NK-92 treated with Interleukin-12 subunit alpha and Interleukin-12 subunit beta, amount 100 ng/mL, for 24 hours (cell line): ENCODE data around the gene ICE1.
"Not testable (repeated sequence)": the region's sequence is repeated elsewhere in the genome, so short reads cannot be mapped to it uniquely, and the experiment has no call there.

Source experiments
- DNase-seq: peaks from one replicate; lab custom pipeline; 2025; lab: John Stamatoyannopoulos, UW

ICE1 gene

DNA sequence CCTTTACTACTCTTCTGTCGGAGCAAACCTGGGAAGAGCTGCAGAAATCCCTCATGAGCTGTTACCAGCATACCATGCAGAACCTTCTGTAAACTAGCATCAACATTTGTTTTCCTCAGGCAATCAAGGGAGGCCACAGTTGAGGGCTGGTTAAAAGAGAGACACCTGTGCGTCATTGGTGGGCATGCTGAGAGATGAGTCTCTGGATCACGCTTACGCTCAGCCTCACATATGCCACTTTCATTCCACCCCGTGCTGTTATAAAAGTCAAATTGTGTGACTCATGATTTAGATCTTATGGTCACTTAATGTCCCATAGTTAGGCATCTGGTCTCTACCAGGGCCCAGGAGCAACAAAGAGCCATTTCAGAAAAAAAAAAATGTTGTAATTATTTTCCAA, 18.1 kb upstream of the ICE1 start:
- no peak for DNase-seq

DNA sequence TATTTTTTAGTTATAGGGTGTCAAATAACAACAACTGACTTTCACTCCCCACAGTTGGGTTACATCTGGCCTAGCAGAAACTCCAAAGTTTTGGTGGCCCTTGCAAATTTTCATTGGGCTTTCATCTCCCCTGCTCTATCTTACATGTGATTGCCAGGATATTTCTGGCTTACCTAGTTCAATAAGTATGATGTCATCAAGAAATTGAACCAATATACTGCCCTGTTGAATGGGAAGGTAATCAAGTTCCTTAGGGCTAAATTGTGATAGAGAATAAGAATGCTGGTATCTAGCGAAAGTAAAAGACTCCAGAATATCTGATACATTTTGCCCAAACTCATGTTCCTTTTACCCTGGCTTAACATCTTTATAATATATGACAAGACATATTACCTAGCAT, 17.0 kb upstream of the ICE1 start:
- DNase-seq = no peak

DNA sequence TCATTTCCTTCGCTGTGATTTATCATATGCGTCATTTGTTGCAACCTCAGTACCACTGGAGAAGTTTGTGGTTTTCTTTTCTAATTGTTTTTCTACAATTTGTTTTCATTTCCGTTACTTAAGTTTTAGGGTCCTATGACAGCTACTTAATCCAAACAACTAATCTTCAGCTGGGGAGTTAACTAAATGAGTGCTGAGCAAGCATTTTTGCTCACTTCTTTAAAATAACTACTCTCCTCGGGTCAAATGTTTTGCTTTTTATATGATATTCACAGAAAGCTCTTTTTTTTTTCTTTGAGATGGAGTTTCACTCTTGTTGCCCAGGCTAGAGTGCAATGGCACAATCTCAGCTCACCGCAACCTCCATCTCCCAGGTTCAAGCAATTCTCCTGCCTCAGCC, 14.6 kb upstream of the ICE1 start:
- DNase-seq = no peak

DNA sequence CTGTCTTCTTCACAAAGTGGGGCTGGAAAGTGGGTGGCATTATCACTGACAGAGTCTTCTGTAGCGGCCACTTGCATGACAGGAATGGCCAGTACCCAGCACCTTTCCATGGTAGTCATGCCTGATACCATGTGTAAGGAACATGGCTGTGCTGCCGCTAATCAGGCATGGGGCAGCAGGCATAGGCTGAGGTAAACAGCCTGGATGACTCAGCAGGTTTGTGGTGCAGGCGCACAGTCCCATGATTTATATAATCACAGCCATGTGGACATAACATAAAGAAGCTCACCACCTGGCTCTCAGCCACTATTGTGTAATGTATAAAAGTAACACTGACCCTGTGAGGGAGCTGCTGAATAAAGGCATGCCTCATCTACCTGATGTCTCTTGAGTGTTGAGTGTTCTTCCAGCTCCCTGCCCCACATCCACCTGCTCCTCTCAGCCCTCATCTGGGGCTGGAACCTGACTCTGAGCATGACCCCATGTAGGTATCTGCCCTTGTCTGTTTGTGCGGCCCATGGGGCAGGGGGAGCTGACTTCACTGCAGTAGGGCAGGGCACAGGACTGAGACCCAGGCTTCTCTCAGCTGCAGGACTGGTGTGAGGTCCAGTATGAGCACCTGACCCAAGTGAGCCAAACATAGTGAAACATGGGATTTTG, 13.2 kb upstream of the ICE1 start:
- DNase-seq = no peak

DNA sequence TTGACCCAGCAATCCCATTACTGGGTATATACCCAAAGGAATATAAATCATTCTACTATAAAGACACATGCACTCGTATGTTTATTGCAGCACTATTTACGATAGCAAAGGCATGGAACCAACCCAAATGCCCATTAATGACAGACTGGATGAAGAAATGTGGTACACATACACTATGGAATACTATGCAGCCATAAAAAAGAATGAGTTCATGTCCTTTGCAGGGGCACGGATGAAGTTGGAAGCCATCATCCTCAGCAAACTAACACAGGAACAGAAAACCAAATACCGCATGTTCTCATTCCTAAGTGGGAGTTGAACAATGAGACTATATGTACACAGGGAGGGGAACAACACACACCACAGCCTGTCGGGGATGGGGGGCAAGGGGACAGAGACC, 8.6 kb upstream of the ICE1 start:
- not testable (repeated sequence) for DNase-seq

DNA sequence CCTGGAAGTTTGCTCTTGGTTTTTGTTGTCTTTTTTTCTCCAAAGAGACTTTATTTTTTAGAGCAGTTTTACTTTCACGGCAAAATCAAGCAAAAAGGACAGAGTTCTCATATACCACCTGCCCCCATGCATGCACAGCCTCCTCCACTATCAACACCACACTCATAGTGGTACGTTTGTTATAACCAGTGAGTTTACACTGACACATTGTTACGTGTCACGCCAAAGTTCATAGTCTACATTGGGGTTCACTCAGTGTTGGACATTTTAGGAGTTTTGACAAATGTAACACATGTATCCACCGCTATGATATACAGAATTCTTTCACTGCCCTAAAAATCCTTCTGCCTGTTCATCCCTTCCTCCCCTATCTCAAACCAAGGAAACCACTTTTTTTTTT, 7.5 kb upstream of the ICE1 start:
- DNase-seq = no peak

DNA sequence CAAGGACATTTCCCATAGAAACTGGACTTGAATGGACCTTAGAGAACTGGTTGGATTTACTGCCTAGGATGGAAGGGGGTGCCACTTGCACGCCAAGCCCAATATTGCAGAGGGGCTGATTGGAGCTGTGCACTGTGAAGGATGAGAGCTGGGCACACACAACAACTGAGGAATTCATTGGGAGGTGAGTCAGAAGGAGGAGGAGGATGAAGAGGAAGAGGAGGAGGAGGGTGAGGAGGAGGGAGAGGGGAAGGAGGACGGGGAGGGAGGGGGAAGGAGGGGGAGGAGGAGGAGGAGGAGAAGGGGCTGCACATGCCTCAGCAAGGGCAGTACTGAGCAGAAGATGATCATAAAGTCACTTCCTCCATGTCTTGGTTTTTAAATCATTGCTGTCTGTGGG, 5.7 kb upstream of the ICE1 start:
- DNase-seq = no peak

DNA sequence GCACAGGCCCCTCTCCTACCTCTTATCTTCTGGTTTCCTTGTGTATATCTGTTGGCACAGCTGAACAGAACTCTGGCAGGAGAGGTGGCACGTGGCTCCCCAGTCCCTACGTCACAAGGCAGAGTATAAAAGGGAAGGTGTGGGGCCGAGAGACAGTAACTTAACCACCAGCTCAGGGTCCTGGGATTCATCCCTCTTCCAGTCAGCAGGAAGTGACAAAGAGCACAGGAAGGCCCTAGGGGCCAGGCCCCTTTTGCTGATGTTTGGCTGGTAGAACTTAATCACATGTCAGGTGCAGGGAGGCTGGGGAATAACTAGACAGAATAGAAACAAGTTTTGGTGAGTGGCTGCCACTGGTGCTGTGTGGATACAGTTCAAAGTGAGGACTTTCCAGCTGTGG, 4.5 kb upstream of the ICE1 start:
- no peak for DNase-seq

DNA sequence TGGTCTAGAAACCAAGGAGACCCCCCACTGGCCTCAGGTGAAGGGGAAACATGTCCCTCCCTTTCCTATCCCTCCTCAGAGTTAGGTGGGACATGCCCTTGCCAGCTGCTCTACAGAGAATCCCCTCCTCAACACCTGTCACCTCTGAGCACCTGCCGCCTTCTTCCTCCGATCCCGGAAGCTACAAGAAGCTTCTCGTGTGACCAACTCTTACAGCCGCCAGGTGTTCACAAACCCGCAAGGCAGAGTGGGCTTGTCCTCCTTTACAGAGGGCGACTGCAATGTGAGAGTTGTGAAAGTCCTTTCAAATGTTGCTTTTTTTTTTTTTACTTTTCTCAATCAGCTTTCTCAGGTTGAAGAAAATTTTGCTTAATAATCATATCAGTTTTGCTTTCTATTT, 3.7 kb upstream of the ICE1 start:
- no peak for DNase-seq

DNA sequence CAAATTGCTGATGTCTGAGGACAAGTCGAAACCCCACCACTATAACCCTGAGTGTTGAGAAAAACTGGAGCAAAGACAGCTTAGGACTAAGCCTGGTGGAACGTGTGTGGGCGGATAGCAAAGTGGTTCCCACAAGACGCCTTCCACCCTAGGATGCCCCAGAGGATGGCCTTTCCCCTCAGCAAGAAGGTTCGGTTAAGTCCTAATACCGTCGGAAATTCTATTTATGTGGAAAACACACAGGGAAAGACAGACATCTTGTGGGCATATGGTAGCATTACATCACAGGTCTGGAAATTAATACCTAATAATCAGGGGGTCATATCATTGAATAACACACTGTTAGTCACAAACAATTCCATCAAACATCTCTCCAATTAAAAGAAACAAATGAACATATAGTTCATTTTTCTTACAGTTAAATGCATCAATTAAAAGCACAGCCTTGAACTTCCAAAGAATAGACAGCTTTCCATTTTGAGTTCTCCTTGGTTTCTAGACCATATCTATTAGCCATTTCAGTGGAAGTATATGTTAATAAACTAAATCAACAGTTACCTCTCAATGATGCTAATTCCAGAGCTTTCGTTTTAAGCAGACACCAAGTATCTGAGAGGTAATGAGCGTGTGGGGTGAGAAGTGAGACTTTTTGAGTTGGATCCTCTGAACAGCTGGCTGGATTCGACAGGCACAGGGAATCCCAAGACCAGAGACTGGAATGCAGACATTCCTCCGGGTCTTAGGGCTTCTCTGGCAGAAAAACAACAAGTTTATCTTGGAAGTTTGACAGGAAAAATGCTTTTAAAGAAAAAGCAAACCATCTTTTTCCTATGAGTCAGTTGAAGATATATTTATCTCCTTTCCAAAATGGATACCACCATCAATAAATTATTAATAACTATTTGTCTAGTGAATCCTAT, 2.9 kb upstream of the ICE1 start:
- DNase-seq = no peak

DNA sequence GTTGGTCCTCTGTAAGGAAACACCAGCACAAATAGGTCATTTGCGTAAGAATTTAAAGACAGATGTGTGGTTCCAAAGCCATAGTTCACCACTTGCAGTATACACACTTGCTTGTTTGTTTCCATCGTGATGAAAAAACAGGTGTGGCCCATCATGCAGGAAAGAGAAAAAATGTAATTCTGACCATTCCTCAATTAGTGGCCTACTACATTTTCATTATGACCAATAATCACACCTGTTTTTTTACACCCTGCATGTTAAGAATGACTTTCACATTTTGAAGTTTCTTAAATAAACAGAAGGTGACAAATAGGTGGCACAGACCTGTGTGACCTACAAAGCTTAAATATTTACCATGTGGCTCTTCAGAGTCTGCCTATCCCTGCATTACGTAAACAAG, 2.2 kb upstream of the ICE1 start:
- DNase-seq = no peak

DNA sequence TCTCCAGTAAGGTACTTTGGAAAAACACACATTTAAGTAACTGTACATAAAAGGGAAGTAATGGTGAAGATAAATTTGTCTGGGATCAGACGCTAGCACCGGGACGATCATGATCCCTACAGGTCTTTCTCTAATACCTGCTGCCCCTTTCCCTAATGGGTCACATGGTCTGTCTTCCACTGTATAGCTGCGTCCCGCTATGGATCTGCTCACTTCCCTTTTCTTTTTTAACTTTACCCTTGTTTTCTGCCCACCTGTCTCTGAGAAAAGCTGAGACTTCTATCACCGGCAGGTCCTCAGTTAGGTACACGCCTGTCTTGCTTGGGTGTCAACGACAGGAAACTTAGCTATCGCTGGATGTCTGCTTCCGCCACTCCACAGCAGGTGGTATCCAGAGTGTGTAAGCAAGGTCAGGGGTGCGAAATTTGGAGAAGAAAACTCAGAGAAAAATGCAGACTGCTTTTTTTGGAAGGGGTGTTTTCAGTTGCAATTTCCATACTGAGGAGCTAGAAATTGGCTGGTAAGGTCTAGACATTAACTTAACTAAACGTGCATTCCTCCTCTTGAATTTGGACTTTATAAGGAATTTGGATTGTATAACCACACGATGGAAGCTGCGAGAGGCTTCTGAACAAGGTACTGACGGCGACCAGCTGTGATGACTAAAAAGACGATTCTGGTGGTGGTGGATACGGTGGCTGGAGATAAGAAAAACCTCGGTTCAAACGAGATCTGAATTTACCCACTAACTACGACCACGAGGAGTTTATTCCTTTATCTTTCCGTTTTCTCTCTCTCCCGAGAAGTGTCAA, 1.1 kb upstream of the ICE1 start:
- DNase-seq = no peak

DNA sequence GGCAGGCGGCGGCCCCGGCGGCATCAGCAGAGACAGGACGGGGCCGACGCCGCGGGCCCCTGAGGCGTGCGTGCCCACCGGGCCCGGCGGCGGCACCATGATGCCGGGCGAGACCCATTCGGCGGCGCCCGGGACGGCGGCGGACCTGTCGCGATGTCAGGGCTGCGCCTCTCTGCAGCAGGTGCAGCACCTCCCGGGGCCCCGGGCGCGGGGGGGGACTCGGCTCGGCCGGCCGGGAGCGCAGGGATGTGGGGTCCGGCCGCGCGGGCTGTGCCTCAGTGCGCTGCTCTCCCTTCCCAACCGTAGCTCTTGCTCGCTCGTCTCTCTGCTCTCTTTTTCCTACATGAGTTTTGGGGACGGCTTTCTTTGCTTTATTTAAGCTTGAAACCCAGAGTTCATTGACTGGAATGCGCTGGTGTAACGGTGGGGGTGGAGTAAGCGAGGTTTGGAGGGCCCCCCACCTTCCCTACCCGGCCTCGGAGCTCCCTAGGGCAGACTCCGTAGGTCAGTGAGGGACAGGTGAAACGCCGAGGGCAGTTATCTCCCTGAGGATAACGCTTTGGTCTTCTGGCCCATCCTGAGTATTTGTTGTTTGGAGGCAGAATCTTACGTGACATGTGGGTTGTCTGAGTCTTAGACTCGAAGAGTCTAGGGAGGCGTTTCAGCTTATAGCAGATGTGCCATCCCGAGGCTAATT, 490 bp downstream of the ICE1 start:
- DNase-seq = no peak

DNA sequence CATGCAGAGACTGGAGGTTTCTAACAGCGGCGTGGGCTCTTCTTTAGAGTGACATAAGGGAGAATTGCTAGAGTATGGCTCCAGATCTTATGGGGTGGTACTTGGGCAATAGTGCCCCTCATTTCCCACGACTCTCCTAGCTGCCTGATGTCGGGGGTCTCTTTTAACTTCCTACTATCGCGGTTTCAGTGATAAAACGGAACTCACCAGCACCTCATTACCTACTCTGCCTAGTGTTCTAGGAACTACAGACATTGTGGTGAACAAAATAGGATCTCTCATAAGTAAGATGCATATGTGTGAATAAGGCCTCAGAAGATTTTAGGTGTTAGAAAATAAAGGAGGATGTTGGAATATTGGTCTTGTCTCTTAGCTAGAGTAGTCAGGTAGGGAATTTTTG, 1.1 kb downstream of the ICE1 start:
- no peak for DNase-seq

DNA sequence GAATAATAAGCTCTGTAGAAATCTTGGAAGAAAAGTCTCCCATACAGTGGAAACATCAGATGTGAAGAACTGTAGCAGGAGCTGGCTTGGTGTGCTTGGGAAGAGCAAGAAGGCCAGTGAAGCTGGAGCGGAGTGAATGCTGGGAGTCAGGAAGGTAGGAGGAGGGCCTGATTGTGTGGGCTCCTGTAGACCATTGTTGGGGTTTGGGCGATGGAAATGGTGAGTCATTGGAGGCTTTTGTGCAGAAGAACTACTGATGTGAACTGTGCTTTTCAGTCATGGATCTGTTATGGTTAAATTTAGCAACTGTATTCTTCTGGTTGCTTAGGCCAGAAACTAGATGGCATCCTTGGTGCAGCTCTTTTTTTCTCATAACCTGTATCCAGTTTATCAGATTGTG, 2.3 kb downstream of the ICE1 start:
- DNase-seq = no peak

DNA sequence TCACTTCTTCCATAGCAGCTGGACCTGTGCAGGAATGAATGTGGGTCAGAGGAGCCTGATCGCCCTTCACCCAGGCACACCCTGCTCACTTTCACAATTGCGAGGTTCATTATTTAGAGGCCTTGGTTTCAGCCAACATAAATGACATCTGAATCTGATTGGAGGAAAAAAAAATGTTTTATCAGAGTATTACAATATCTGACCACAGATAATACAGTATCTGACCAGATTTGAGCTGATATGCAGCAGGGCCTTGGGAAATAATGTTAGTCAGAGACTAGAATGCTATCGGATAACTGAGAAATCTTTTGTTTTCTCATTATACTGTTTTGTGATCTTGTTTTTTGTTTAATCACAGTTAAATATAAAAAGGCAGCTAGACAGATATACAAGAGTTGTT, 7.7 kb downstream of the ICE1 start:
- no peak for DNase-seq

DNA sequence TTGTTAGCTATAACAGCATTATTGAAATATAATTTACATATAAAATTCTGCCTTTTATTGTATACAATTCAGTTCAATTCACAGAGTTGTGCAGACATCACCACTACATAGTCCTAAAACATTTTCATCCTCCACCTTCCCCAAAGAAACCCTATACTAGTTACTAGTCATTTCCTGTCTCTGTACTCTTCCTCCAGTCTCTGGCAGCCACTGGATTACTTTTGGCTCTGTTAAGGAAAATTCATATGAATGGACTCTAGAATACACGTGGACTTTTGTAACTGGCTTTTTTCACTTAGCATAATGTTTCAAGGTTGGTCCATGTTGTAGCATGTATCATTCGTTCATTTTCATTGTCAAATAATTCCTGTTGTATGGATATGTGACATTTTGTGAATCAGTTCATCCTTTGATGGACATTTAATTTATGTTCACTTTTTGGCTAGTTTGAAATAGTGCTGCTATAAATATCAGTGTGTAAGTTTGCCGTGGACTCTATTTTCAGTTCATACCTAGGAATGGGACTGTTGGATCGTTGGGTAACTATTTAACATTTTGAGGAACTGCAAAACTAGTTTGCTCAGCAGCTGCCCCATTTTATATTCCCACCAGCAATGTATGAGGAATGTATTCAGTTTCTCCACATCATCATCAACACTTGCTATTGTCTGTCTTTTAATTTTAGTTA, 9.7 kb downstream of the ICE1 start:
- no peak for DNase-seq

DNA sequence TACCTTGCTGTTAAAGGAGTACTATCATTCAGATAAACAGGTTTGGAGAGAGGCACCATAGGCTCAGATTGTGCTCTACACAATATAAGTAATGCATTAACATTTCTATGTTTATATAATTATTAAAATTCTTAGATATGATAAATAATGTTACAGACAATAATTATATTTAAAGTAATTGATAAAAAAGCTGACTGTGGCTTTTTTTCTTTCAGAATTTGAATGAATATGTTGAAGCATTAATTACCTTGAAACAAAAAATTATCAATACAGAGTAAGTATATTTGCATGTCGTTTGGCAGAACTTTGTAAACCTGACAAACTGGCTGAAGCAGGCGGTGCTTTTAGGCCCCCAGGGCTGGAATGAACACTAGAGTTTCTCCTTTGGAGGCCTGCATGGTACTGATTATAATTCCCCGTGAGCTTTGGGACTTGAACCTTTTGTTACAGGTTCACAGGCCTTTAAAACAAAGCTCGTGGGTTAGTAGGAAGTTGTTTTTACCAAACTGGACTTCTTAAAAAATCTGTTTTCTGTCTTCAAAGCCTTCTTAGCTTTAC, 13.8 kb downstream of the ICE1 start:
- no peak for DNase-seq

DNA sequence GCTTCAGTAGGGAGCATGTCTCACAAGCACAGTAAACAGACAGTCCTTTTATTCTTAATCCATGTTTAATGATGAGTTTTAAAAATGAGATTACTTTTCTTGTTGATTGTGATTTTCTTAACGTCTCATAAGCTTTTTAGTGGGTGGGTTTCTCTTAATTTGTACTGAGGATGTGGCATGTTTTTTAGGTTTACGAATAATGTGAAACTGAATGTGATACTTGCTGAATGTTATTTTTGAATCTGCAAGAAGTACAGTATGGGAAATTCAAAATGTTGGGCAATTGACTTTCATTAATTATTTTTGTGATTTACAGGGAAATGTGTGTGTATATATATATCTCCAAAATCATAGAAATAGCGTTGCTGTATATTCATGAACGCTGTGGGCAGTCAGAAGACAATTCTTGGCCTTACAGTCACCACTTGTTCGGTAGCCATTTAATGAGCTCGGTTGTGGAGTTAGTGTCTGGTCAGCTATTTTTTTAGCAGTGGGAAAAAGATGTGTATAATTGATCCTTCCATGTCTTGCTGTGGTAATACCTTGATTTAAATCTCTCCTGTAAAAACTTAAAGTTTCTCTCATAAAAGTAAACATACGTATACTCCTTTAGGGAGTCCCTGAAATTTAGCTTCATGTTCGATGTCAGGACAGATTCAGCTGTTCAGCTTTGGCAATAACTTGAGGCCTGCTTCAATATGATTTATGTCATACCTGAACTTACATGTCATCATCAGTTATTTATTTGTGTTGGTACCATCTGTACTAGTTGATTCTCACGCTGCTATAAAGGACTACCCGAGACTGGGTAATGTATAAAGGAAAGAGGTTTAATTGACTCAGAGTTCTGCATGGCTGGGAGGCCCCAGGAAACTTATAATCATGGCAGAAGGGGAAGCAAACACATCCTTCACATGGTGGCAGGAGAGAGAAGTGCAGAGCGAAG, 15.0 kb downstream of the ICE1 start:
- DNase-seq = no peak

DNA sequence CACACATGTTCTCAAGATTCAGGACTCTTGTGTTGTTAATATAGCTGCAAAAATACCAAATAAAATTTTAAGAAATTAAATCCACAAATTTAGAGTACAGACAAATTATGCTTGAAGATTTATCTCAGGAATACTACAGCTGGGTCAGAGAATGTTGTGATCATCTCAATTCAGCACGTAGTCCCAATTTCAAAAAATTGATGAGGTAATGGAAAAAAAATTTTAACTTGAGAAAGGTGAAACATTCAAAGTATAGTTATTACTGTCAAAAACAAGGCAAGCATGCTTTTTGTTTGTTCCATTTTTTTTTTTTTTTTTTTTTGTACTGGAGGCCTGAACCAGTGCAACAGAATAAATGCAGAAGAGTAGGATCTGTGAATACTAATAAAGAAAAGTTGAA, 29.4 kb downstream of the ICE1 start:
- no peak for DNase-seq
